C1 segment of cervical spinal cord (tissue), 14 donors: ENCODE data around the gene BRCC3.

Source experiments
- DNase-seq, 14 donors: peaks; one replicate each; lab custom pipeline; 2025; lab: John Stamatoyannopoulos, UW

BRCC3 gene

DNA sequence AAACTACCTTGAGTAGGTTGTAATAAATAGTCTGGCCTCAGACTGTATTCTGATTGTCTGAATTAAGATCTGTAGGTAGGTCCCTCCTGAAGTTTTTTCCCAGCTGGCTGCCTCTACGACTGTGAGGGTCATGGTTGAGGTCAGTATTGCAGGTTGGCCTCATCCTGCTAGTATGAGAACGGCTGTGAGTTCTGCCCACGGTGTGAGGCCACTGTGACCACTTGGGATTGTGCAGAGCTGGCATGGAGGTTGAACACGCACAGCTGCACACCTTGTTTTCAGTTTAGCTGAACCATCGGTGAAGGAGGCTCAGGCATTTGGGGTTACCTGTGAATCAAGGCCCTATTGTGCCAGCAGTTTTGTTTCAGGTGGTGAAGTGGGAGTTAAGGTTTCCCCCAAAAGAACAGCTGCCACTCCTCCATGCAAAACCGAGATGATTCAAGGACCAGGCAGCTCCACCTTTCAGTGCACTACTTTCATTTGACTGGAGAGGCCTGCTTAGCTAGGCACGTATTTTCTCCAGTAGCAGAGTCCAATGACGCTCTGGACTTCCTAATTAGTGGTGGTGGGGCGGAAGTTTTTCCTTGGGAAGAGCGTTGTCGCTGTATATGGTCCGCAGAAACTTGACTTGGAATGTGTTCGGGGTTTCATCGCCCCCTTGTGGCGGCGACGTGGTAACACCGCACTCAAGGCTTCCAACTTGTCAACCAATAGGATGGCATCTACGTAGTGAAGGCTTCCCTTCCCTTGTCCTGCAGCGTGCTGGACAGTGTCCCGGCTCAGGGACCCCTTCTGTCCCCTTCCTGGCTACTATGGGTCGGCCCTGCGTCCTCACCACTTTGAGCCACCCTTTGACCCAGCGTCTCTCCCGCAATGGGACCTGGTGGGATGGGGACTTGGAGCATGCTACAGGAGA lies 14.2 kb upstream of the BRCC3 start:
- peak in 10 of 14 donors; percentile 2 to 51 (median 21) for DNase-seq

DNA sequence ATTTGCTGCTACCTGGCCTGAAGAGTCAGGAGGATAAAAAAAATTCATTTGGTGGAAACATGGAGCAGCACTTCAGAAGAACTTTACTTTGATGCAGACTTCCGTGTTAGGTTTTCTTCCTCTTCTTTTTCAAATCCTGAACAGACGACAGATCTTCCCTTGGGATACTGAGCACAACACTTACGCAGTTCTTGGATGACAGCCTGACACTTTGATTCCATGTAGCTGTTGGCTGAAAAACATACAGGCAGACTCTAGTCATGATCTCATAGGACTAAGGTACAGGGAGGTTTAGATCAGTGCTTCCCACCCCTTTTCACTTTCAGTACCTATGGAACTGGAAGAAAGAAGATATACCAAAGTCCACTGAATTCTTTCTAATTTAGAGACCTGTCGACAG lies 9.5 kb upstream of the BRCC3 start:
- DNase-seq: no peak

DNA sequence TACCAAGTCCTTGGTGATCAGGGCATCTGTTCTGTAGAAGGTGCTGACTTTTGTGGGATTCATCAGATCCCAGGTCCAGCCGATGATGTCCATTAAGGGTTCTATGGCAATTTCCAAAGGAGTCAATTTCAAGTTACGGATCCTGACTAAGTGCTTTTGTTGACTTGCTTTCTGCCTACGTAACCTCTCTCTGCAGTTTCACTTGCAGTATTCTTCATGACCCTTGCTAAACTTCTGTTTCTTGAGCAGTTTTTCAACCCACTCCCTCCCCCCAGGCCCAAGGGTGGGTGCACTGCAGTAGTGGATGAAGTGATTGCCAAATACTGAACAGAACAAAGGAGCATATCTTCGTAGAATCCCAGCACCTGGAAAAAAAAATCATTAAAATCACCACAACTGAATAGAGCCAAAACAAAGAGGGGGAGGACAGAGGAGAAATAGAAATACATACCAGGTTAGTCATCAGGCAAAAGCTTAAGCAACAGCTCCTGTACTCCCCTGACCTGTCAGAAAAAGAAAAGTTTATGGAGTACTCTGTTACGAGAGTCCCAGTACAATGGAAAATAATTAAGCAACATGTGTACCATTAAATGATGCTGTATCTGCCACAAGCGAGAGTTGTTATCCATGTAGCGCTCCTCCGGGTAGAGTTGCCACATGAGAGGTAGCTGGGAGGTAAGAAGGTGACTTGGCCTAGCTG lies 6.1 kb upstream of the BRCC3 start:
- no peak for DNase-seq

DNA sequence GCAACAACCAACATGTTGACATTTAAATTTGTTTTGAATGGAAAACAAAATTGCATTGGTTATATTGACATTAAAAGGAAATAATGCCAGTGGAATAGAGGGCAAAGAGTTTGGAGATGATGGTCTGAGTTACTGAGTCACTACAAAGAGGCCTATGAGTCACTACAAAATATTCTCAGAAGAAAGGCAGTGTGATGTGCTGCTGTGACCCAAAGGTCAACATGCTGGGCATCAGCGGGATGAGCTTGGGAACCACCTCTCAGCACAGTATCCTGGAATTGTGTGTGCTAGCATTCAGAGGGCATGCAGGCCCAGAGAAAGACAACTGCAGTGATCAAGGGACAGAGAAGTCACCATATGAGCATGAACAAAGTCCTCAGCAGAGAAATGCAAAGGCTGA lies 3.1 kb upstream of the BRCC3 start:
- DNase-seq: peak in 1 of 14 donors; percentile 6

DNA sequence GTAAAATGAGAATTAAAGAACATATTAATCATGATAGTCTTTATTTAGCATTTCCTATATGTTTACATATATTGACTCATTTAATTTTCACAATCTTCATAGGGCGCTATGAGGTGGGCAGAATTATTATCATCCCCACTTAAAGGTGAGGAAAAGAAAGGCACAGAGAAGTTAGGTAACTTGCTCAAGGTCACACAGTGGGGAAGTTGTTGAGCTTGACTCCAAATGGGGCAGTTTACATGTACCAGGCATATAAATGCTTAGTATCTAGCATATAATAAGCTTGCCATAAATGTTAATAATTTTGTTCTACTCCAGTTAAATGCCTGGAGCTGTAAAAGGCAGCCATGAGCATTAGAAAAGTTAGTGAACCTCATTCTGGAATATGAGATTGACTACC lies 1.9 kb upstream of the BRCC3 start:
- DNase-seq: no peak

DNA sequence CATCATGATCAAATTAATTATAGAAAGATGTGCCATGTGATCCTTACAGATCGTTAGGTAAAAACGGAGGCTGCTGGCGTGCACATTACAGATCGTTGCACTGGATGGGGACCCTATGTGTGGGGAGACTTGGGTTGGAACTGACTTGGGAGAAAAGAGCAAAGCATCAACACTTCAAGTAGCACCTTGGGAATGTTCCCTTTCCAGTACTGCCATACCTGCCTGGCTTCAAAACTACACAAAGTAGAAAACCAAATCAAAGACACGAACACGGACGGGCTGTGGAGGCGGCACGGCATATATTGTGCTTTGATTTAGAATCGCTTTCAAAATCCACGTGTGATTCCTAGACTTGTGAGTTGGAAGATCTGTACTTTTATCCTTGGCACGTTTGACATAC lies 1.3 kb upstream of the BRCC3 start:
- no peak for DNase-seq

DNA sequence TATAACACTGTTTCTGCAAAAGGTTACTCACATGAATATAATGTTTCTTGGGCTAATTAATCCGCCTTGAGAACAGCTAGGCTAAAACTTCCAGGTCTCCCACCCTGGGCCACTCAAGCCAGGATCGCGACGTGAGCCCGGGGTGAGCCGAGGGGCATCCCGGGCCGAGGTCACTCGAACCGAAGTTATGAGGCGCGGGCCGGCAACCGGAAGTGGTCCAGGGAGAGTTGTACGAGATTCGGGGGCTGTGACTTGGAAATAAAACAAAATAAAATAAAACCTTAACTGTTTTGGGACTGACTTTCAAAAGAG lies 689 bp upstream of the BRCC3 start:
- no peak for DNase-seq

DNA sequence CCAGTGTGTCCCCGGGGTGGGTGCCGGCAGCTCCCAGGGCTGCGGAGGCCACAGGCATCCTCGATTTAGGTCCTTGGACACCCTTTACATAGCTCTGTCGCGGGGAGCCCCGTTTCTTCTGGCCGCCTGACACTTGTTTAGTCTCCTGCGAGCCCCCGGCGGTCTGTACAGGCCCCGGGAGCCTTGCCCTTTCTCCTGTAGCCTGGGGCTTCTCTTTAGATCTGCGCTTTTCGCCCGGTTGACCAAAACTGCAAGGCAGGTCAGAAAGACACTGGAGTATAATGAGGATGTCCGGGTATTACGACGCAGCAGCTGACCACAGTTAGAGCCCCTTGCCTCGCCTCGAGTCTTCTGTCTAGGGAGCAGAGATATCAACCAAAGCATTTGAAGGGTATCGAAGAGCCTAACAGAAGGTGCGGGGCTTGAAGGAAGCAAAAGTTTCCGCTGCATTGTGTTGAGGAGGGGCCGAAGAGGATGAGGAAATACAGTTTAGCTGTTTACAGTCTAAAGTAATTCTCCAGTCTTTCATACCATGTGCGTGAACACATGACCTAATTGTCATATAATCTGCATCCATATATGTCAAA lies 479 bp downstream of the BRCC3 start:
- peak in 1 of 14 donors; percentile 71 for DNase-seq

DNA sequence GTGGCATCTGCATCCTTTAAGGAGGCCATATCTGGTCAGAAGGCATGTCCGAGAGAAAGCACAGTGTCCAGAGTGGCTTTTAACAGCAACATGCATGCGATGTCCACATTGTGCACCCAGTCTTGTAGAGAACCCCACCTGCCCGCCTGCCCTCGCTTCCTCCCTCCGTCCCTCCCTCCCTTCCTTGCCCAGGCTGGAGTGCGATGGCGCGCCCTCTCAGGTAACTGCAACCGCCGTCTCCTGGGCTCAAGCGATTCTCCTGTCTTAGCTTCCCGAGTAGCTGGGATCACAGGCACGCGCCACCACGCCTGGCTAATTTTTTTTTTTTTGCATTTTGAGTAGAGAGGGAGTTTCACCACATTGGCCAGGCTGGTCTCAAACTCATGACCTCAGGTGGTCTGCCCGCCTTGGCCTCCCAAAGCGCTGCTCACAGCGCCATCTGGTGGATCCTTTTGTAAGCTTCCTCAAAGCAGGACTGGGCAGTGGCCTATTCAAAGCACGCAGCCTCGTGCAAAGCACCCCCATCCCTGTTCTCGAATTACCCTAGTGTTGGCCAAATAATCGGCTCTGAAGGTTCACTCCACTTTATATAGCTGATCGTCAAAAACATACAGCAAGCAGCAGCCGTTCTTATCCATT lies 15.0 kb downstream of the BRCC3 start:
- no peak for DNase-seq

DNA sequence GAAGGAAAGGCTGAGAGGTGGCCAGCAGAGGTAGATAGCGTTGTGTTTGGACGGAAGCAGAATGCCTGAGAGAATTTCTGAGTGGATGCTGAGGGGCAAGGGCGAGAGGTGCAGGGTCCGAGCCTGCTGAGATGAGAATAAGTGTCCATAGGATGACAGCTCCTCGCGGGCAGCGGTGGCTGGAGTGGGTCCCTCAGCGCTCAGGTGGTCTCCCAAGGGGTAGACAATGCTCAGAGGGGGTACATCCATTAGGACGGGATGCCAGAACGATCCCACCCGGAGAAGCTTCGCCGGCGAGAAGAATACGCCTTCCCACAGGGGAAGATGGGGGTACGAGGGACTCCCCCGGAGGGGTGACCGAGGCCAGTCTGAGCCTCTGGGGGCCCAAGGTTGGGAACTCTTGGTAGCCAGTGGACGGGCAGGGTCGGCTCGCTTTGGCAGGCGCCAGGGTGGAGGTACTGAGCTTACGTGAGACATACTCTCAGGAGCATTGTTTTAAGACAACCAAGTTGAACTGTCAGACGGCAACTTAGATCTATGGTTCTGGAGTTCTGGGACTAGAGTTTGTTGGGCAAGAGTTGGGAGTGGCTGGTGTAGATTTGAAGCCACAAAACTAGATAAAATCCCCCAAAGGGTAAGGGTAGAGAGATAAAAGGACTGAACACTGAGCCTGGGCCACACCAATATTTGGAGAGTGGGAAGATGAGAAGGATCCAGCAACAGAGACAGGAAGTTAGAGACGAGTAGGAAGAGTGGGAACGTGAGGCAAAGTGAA lies 15.8 kb downstream of the BRCC3 start:
- DNase-seq: no peak

DNA sequence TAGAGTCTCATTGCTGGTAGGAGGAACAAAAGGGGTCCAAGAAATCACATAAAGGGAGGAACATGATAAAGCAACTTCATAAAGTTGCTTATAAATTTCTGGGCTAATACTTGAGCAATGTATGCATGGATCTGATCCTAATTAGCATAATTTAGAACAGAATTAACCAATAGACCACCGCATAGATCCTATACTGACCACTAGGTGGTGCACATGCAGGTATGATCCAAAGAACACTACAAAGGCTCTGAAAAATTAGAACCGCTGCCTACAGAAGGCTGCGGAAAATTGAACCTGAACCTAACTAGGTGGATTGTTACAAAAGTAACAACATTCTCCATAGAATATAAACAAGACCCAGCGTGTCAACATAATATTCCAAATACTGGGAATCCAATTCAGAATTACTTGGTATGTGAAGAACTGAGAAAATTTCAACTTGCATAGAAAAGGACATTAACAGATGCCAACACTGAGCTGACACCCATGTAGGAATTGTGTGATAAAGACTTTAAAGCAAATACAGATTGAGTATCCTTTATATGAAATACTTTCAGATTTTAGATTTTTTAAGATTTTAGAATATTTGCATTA lies 23.3 kb downstream of the BRCC3 start:
- DNase-seq: peak in 1 of 14 donors; percentile 4

DNA sequence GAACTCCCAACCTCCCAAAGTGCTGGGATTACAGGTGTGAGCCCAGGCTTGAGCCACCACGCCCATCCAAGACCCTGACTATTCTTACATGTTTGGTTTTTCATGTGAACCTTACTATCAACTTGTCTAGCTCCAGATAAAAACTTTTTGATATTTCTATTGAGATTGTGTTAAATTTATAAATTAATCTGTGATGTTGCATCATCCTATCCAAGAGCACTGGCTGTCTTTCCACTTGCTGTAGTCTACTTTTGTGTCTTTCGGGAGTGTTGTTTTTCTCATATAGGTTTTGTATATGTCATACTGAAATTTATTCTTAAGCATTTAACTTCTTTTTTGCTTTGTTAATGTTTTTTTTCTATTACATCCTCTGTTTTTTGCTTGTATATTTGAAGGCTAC lies 34.6 kb downstream of the BRCC3 start:
- no peak for DNase-seq

DNA sequence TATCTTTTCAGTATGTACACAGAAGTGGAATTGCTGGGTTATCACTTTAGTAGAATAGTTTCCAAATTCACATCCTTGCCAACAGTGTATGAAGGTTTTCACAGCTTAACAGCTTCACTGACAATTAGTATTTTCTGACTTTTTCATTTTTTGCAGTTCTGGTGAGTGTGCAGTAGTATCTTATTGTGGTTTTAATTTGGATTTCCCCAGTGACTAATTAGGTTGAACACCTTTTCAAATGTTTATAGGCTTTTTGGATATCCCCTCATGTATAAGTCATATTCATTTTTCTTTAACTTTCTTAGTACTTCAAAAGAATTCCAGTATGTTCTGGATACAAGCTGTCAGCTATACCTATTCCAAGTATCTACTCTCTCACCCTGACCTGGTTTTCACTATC lies 37.1 kb downstream of the BRCC3 start:
- no peak for DNase-seq

DNA sequence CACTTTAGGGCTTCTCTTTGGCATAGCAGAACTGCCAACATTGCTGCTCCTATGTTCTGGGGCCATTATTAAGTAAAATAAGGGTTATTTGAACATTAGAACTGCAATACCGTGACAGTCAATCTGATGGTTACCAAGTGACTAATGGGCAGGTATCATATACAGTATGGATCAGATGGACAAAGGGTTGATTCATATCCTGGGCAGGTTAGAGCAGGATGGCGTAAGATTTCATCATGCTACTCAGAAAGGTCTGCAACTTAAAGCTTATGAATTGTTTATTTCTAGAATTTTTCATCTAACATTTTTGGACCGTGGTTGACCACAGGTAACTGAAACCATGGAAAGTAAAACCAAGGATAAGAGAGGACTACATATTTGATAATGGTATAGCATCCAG lies 40.9 kb downstream of the BRCC3 start:
- no peak for DNase-seq

DNA sequence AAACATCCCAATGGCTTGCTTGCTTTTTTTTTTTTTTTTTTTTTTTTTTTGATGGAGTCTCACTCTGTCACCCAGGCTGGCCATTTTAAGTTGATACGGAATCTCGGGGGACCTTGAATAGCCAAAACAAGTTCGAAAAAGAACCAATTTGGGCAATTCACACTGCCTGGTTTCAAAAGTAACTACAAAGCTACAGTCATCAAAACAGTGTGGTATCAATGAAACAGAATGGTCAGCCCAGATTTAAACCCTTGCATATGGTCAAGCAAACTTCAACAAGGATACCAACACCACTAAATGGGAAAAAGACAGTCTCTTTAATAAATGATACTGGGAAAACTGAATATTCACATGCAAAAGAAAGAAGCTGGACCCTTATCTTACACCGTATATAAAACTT lies 41.8 kb downstream of the BRCC3 start:
- DNase-seq: no peak

DNA sequence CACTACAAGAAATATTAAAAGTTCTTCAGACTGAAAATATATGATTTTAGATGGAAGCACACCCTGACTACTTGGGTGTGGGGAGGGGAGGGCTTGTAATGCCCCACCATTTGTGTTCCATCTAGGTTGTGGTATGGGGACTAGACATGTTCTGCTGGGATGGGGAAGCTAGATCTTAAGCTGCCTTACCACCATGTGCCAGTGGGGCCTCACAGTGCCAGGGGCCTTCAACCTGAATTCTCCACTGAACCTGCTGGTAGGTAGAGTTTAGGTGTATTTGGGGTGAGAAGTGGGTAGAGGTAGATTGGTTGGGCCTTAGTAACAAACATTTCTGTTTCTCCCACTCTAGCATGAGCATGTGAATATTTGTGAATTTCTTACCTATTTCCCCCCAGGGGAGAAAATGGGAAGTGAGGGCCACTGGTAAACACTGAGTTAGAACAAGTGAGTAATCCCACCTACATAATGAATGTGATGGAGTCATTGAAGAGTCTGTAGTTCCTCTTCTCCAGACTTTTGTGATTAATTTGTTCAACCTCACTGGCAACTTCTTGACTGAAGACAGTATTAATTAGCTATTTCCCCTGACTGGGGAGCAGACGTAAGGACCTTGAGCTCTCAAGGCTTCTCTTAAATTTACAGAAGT lies 44.0 kb downstream of the BRCC3 start:
- no peak for DNase-seq

DNA sequence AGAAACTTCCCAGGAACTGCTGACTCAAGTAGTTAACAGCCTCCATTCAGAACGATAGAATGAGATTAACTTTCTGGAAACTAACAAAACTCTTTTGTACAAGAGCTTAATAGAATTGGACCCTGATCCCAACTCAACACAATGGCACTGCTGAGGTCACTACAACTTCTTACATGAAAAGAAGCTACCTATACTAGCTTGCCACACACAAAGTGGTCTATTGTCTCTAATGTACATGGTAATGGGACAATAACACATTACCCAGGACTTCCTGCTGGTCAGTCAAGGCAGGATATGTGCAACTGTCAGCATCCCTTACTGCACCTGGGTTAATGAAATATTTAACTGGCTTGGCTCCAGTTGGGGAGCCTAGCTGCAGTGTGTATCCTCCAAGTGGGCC lies 56.2 kb downstream of the BRCC3 start:
- no peak for DNase-seq

DNA sequence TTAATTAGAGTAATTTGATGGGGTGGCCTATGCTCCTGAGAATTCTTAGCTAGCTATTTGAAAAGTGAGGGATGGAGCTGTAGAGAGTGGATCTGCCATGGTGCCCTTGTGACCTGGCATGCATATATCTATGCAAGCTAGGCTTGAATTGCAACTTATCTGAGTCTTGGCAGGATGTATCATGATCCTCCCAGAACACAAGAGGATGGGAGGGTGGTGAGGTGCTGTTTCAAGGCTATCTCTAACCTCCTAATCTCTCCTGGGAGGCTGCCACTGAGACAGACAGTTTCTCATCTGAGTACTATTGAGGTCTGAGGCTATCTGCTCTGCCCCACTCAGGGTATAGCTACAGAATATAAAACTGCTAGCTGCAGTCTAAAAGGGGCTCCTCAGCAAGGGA lies 56.6 kb downstream of the BRCC3 start:
- no peak for DNase-seq

DNA sequence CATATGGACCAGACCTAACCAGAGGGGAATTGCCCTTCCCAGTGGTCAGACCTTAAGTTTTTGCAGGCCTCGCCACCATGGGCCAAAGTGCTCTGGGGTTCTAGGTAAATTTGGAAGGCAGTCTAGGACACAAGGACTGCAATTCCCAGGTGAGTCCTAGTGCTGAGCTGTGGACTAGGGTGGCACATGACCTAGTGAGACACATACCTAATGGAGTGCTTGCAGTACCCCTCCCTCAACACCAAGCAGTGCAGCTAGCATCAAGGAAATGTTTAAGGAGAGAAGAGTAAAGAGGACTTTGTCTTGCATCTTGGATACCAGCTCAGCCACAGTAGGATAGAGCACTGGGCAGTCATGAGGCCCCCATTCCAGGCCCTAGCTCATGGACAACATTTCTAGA lies 60.8 kb downstream of the BRCC3 start:
- no peak for DNase-seq

DNA sequence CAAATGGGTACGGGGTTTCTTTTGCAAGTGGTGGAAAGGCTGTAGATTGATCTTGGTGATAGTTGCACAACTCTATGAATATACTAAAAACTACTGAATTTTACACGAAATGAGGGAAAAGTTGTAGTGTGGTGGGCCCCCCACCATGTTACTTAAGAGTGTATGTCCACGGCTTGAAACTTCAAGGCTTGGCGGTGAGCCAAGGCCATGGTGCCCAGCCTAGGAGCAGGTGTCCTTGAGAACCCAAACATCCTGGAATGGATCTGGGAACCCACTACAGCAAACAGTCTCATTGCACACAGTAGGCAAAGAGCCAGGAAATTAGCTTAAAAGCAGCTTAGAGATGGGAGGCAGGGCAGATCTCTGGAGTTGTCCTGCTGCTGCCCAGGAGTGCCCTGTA lies 62.9 kb downstream of the BRCC3 start:
- no peak for DNase-seq
